Measurements from ENCODE around the gene SMYD5.

Gene SMYD5

DNA sequence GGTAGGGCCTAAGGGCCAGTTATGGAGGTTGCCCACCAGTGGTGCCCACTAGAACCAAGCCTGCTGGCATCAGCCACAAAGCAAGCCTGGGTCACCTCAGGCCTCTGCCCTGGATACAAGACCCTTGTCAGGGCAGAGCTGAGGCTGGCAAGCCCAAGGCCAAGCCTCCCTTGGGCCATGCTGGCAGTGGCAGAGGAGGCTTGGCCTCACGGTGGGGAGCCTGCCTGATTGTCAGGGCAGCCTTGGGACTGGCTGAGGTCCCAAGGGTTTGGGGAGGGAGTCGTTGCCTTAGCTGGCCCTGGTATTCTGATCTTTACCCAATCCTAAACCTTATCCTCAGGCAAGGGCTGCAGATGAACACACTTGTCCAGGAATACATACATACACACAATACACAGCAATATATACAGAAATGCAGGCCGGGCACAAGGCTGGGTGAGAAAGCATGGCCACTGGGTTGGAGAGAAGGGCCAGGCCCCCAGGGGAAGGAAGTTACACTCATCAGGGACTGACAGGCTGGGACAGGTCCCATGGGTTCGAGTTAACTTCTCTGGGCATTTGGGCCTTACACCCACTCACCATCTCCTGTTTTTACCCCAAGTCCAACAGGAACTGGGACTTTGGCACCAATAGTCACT is 41.1 kb downstream of the SMYD5 start:
- no peak for DNase-seq (ENCODE audit: low read depth)
- TF ChIP-seq CTCF (IDR thresholded peaks at IDR 0.05; ENCODE audit: low read depth, low read length, missing control alignments) = no peak
- no peak overlapping the region for H3K4me3 ChIP-seq (ENCODE audit: low read depth, low read length)
- in situ Hi-C loops (cut with HindIII; ENCODE audit: low sequenced_read_pairs) = no loop called here

DNA sequence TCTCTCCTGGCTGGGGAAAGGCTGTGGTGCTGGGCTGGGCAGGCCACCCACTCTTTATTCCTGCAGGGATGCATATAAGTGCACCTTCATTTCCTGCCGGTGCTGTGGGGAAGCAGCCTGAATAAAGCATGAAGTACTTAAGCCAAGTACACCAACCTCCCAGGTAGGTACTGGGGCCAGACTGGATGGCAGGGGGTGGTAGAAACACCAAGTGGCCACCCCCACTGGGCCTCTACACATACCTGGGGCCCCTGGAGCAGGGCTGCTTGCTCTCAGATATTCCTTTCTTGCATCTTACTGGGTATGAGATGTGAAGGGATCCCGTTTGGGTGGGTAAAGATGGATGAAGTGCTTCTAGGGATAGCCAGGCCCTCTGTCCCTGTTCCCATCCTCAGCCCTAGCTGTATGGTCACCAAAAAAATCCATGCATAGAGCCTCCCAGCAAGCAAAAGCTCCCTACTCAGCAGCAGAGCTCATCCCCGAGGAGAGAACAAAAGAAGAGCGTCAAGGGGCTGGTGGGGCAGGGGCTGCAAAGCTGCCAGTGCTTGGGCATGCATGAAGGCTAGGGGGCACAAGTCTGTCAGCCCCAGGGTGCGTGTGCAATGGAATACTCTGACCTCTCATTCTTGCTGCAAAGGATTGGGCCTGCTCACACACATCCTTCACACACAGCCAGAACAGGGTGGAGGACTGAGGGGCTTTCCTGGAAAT is 42.0 kb downstream of the SMYD5 start:
- no peak for TF ChIP-seq CTCF (IDR thresholded peaks at IDR 0.05; ENCODE audit: low read depth, low read length, missing control alignments)
- H3K4me3 ChIP-seq (ENCODE audit: low read depth, low read length) = no peak overlapping the region
- no peak for DNase-seq (ENCODE audit: low read depth)
- in situ Hi-C loops (cut with HindIII; ENCODE audit: low sequenced_read_pairs) = no loop called here

GRCh38 chr2:73256618-73256922 is 42.5 kb downstream of the SMYD5 start:
- no peak overlapping the region for H3K4me3 ChIP-seq (ENCODE audit: low read depth, low read length)
- in situ Hi-C loops (cut with HindIII; ENCODE audit: low sequenced_read_pairs) = no loop called here
- TF ChIP-seq CTCF (IDR thresholded peaks at IDR 0.05; ENCODE audit: low read depth, low read length, missing control alignments) = no peak
- DNase-seq (ENCODE audit: low read depth) = no peak

GRCh38 chr2:73257021-73257420 is 43.0 kb downstream of the SMYD5 start:
- in situ Hi-C loops (cut with HindIII; ENCODE audit: low sequenced_read_pairs) = no loop called here
- no peak overlapping the region for H3K4me3 ChIP-seq (ENCODE audit: low read depth, low read length)
- no peak for TF ChIP-seq CTCF (IDR thresholded peaks at IDR 0.05; ENCODE audit: low read depth, low read length, missing control alignments)
- DNase-seq (ENCODE audit: low read depth) = no peak

DNA sequence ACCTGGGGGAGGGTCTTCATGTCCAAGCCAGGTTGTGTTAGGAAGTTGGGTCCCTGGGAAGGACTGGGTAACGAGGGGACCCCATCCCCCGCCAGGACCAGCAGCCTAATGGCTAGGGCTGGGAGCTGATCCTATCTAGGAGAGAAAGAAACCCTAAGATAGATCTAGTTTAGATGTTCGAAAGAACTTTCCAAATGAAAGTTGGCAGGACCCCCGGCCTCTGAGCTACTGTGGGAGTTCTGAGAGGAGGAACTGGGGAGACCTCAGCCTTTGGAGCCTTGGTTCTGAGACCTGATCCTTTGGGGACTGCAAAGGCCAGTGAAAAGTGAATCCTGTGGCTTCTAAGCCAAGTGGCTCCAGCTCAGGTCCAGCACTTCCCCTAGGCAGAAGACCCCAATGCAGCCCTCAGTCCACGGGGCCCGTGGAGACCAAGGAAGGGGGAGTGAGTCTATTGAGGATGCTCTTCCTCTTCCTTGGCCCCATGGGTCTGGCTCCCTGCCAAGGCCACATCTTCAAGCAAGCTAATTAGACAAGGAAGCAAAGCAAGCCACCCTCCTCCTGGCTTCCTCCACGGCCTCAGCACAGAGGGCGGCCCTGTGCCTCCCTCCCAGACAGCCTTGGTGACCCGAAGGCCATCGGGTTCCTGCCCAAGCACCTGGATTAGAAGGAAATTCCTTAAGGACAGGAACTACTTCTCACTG is 43.5 kb downstream of the SMYD5 start:
- no peak for TF ChIP-seq CTCF (IDR thresholded peaks at IDR 0.05; ENCODE audit: low read depth, low read length, missing control alignments)
- in situ Hi-C loops (cut with HindIII; ENCODE audit: low sequenced_read_pairs) = no loop called here
- H3K4me3 ChIP-seq (ENCODE audit: low read depth, low read length) = no peak overlapping the region
- DNase-seq (ENCODE audit: low read depth) = no peak

GRCh38 chr2:73258186-73258912 is 44.3 kb downstream of the SMYD5 start:
- in situ Hi-C loops (cut with HindIII; ENCODE audit: low sequenced_read_pairs) = no loop called here
- no peak for TF ChIP-seq CTCF (IDR thresholded peaks at IDR 0.05; ENCODE audit: low read depth, low read length, missing control alignments)
- H3K4me3 ChIP-seq (ENCODE audit: low read depth, low read length) = no peak overlapping the region
- DNase-seq (ENCODE audit: low read depth) = no peak
